Raji (cell line): ENCODE measurements around the gene CACNG1.

Experiments used
- POLR2A ChIP-seq: IDR thresholded peaks from 2 replicates; pipeline ENCODE4 v1.6.1; 2011; ENCODE audit warnings: low read depth, low read length, control low read depth; ENCODE audit not compliant: insufficient read depth

CACNG1 gene

DNA sequence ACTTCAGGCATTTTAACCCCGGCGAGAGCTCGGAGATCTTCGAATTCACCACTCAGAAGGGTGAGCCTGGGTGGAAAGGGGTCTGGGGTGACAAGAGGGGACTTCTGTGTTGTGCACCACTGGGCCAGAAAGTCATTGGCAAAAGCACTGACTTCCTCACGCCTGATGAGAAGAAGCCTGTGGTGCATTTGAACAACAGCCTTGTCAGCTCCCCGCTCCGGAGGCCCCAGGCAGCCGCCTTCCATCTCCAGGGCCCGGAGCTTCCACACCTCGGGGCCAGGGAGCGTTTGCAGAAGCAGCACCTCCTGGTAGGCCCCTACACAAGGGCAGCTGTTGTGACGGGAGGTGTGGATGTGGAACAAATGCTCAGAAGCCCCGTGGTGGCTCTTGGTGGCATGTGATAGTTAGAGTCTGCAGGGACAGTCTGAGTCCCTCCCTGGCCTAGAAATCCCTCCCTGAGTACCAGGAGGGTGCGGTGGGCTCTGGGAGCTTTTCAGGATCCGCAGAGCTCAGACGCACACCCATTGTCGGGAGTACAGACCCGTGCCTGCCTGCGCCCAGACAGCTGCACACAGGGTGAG lies 9.7 kb downstream of the CACNG1 start:
- no peak for TF ChIP-seq POLR2A

DNA sequence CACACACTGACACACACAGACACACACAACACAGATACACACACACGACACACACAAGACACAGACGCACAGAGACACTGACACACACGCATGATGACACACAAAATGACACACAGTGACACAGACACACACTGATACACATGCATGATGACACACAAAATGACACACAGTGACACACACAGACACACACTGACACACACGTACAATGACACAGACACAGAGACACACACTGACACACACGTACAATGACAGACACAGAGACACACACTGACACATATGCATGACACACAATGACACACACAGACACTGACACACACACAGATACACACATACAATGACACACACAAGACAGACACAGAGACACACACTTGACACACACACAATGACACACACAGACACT lies 10.3 kb downstream of the CACNG1 start:
- TF ChIP-seq POLR2A = no peak

DNA sequence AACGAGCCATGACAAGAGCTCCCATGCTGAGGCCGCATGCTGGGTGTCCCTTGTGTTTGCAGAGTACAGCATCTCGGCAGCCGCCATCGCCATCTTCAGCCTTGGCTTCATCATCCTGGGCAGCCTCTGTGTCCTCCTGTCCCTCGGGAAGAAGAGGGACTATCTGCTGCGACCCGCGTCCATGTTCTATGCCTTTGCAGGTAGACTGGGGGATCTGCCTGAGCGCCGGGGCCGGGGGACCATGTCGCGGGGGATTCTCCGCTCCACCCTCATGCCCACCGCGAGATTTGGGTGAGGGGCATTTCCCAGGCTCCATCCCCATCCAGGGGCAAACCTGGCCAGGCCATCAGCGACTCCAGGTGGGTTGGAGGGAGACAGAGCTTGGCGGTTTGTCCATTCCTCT lies 10.7 kb downstream of the CACNG1 start:
- TF ChIP-seq POLR2A = no peak

DNA sequence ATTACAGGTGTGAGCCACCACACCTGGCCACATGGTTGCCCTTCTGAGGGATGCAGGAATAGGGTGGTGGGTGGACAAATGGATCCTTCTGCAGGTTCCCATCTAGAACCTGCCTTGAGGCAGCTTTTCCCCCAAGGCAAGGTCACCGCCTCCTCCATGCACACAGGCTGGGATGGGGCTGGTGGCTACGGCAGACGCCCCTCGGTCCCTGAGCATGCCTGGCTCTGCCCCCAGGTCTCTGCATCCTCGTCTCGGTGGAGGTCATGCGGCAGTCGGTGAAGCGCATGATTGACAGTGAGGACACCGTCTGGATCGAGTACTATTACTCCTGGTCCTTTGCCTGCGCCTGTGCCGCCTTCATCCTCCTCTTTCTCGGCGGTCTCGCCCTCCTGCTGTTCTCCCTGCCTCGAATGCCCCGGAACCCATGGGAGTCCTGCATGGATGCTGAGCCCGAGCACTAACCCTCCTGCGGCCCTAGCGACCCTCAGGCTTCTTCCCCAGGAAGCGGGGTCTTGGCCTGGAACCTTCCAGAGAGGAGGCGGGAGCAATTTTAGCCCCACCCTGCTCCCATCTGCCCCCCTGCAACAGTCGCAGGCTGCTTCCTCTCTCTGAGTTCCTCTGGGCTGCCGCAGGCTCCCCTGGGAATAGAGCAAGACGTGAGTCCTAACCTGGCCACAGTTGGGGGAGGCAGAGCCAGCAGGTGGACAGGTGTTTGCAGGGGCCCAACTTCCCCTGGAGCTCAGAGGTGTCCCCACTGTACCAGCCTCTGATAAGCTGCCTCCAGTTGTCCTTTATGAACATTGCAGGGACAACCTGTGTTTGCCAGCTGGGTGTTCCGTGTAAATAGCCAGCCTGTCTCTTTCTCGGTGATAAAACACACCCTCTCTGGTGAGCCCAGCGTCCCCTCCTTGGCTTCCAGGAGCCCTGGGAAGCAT lies 11.7 kb downstream of the CACNG1 start:
- TF ChIP-seq POLR2A = no peak

DNA sequence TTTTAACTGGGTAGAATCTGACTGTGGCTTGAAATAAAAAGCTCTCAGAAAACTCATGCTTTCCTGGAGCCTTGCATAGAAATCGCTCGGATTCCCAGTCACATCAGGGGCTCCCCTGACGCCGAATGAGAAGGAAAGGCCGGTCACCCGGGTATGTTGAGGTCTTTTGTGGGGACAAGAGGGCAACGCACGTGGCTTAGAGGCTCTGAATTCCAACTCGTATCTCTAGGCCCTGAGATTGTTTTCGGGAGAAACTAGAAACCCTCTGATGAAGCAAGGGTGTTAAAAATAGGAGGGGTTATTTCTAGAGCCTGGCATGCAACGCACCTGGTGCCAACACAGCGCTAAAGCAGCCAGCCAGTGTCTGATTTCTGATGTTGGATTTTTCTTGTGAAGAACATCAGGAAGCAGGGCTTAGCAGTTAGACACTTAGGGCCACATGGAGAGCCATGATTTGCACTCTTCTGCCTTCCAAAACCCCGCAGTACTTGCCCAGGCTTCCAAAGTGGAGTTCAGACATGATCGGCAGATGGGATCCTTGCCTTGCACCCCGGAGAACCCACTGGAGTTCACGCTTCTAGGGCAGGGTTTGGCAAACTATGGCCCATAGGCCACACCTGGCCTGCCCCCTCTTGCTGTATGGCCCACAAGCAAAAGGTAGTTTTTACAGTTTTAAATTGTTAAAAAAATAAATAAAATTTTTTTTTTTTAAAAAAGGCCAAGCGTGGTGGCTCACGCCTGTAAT lies 12.6 kb downstream of the CACNG1 start:
- TF ChIP-seq POLR2A = no peak

- TF ChIP-seq POLR2A = no peak
Observed at GRCh38 chr17:67058036-67058435, 13.7 kb downstream of the CACNG1 start.

DNA sequence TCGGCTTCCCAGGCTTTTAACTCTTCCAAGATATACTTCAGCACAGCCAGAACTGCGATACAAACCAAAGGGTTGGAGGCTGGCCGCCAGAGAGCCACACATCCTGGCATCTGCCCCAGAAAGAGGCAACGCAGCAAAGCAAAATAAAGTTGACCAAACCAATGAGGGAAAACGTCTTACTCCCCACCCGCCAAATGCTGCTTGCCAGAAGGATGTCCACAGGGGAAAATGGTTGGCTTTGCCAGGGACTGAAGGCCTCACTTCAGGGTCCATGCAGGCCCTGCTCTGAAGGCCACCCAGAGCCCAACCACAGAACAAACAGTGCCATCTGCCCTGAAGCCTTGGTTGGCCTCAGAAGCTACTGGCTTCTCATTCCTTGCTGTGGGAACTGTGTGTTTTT lies 15.0 kb downstream of the CACNG1 start:
- TF ChIP-seq POLR2A = no peak

DNA sequence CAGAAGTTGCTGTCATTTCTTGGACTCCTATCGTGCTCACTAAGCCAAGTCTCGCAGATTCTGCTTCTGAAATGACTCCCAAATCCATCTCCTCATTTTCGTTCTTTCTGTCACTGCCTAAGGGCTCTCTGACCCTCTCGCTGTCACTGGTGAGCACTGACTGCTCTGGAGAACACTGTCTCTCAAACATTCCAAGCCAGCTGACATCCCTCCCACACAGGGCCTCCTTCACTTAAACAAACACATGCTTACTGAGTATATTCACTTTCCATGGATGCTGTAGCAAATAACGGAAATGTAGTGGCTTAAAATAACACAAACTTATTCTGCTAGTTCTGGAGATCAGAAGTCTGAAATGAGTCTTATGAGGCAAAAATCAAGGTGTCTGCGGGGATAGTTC lies 18.8 kb downstream of the CACNG1 start:
- TF ChIP-seq POLR2A = no peak

GRCh38 chr17:67066717-67067116 lies 22.4 kb downstream of the CACNG1 start:
- no peak for TF ChIP-seq POLR2A

- TF ChIP-seq POLR2A = no peak
Observed at GRCh38 chr17:67067571-67068482, 23.5 kb downstream of the CACNG1 start.

DNA sequence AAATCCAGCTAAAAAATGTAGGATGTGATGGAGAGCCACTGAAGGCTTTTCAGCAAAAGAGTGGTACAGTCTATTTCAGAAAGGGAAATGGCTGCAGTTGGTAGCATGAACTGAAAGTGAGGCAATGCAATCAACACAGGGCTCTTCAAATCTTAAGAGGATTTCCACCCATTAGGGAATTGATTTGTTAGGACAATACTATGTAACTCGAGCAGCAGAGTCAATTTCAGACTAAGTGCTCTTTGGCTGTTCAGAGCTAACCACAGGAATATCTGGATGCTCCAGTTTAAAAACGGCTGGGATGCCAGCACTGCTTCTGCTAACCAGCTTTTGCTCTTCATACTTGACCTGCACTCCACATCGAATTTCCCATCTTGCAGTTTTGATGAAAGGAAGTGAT lies 24.6 kb downstream of the CACNG1 start:
- no peak for TF ChIP-seq POLR2A

GRCh38 chr17:67069603-67070136 lies 25.3 kb downstream of the CACNG1 start:
- no peak for TF ChIP-seq POLR2A

GRCh38 chr17:67071595-67071994 lies 27.2 kb downstream of the CACNG1 start:
- no peak for TF ChIP-seq POLR2A

DNA sequence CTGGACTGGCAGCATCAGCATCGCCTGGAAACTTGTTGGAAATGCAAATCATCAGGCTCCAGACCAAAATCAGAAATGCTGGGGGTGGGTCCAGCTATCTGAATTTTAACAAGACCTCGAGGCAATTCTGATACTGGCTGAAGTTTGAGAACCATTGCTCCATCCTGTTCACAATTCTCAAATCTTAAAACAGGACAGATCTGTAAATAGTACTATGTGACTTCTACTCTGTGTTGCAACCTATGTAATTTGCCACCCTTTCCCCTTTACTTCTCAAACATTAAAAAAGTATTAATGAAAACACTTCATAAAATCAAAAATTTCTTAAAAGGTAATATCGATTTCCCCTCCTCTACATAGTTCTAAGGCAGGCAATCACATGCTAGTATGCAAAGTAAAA lies 28.5 kb downstream of the CACNG1 start:
- no peak for TF ChIP-seq POLR2A
